ENCODE data around the gene VWF.

VWF gene

GRCh38 chr12:5916785-5917290 lies 207.6 kb downstream of the VWF start:
- no peak overlapping the region for H3K4me3 ChIP-seq (ENCODE audit: low read depth, low read length)

- H3K4me3 ChIP-seq (ENCODE audit: low read depth, low read length), result no peak overlapping the region
These were observed 209.0 kb downstream of the VWF start for GRCh38 chr12:5915511-5915910.

- H3K4me3 ChIP-seq (ENCODE audit: low read depth, low read length), result no peak overlapping the region
These were observed 209.9 kb downstream of the VWF start for GRCh38 chr12:5914387-5915149.

GRCh38 chr12:5913387-5913786 lies 211.1 kb downstream of the VWF start:
- H3K4me3 ChIP-seq (ENCODE audit: low read depth, low read length), result no peak overlapping the region

- no peak overlapping the region for H3K4me3 ChIP-seq (ENCODE audit: low read depth, low read length)
These were observed 211.8 kb downstream of the VWF start for GRCh38 chr12:5912437-5913334.

GRCh38 chr12:5912011-5912410 lies 212.5 kb downstream of the VWF start:
- no peak overlapping the region for H3K4me3 ChIP-seq (ENCODE audit: low read depth, low read length)

GRCh38 chr12:5910790-5911548 lies 213.5 kb downstream of the VWF start:
- no peak overlapping the region for H3K4me3 ChIP-seq (ENCODE audit: low read depth, low read length)

- H3K4me3 ChIP-seq (ENCODE audit: low read depth, low read length), result no peak overlapping the region
These were observed 214.9 kb downstream of the VWF start for GRCh38 chr12:5909560-5909959.

GRCh38 chr12:5908251-5908650 lies 216.2 kb downstream of the VWF start:
- H3K4me3 ChIP-seq (ENCODE audit: low read depth, low read length), result no peak overlapping the region

GRCh38 chr12:5907807-5908206 lies 216.7 kb downstream of the VWF start:
- H3K4me3 ChIP-seq (ENCODE audit: low read depth, low read length), result no peak overlapping the region

- H3K4me3 ChIP-seq (ENCODE audit: low read depth, low read length), result no peak overlapping the region
These were observed 218.7 kb downstream of the VWF start for GRCh38 chr12:5905757-5906156.

- H3K4me3 ChIP-seq (ENCODE audit: low read depth, low read length), result no peak overlapping the region
These were observed 219.5 kb downstream of the VWF start for GRCh38 chr12:5904969-5905368.

GRCh38 chr12:5904441-5904840 lies 220.0 kb downstream of the VWF start:
- H3K4me3 ChIP-seq (ENCODE audit: low read depth, low read length), result no peak overlapping the region

- no peak overlapping the region for H3K4me3 ChIP-seq (ENCODE audit: low read depth, low read length)
These were observed 221.7 kb downstream of the VWF start for GRCh38 chr12:5902736-5903135.

- H3K4me3 ChIP-seq (ENCODE audit: low read depth, low read length), result no peak overlapping the region
These were observed 223.1 kb downstream of the VWF start for GRCh38 chr12:5901416-5901815.

- no peak overlapping the region for H3K4me3 ChIP-seq (ENCODE audit: low read depth, low read length)
These were observed 223.8 kb downstream of the VWF start for GRCh38 chr12:5900533-5901205.

- no peak overlapping the region for H3K4me3 ChIP-seq (ENCODE audit: low read depth, low read length)
These were observed 224.4 kb downstream of the VWF start for GRCh38 chr12:5900076-5900475.

GRCh38 chr12:5899675-5900074 lies 224.8 kb downstream of the VWF start:
- no peak overlapping the region for H3K4me3 ChIP-seq (ENCODE audit: low read depth, low read length)

GRCh38 chr12:5898874-5899273 lies 225.6 kb downstream of the VWF start:
- H3K4me3 ChIP-seq (ENCODE audit: low read depth, low read length), result no peak overlapping the region
